ENCODE data around the gene ATE1.

ATE1 gene

DNA sequence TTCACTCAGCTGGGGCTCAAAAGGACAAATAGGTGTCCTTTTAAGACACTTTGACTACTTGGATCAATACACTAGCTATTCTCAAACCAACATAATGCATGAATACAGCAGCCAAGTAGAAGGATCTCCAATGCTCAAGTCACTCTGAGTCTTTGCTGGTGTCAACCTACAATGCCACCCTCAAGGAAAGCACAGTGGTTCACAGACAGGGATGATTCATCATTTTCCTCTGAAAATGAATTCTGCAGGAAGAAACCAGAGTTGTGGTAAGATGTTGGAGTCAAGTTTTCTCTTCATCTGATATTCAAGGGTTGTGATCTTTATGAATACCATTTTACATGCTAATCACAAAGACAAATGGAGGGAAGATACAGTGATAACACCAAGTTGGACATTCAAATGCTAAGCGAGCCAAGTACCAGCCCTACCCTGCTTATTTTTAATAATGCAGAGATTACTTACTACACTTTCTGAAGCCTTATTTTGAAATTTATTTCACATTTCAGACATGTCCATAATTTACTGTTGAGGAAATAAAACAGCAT is 186.5 kb downstream of the ATE1 start:
- DNase-seq (ENCODE audit: extremely low read depth in 1 of 2, low read depth in 1 of 2): no peak

DNA sequence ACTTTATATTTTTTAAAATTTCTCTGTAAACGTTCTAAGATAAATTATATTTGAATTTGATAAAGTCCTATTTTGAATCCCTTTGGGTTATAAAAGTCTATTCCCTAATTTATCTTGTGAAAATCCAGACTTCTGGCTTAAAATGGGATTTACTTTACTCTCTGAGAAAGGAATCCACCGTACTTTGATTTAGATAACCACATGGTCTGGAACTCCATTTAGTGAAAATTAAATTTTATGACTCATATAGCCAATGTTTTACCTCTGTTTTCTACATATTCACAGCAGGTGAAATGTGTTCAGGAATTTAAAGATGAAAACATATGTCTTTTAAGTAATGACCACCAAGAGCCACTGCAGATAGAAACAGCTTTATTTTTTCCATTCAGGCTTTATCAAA is 187.8 kb downstream of the ATE1 start:
- no peak for DNase-seq (ENCODE audit: extremely low read depth in 1 of 2, low read depth in 1 of 2)

- no peak for DNase-seq (ENCODE audit: extremely low read depth in 1 of 2, low read depth in 1 of 2)
These were observed 188.7 kb downstream of the ATE1 start for GRCh38 chr10:121739114-121739513.

GRCh38 chr10:121736315-121737130 is 191.3 kb downstream of the ATE1 start:
- DNase-seq (ENCODE audit: extremely low read depth in 1 of 2, low read depth in 1 of 2): no peak

DNA sequence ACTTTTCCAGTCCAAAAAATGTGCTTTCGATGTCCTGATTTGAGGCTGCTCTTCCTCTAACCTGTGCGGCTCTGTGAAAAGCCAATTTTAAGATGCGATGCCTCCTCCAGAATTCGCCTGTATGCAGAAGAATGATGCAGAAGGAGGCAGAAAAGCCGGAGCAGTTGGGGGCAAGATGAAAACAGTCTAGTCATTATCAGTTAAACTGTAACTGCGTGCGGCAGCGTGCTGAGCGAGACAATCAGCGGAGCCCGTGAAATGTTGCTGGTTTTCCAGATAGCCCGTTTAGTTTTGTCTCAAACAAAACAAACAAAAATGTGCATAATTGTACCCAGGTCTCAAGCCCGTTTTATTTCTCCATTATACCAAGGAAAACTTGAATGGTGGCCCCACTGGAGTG is 192.6 kb downstream of the ATE1 start:
- no peak for DNase-seq (ENCODE audit: extremely low read depth in 1 of 2, low read depth in 1 of 2)

- no peak for DNase-seq (ENCODE audit: extremely low read depth in 1 of 2, low read depth in 1 of 2)
These were observed 193.2 kb downstream of the ATE1 start for GRCh38 chr10:121734589-121735045.

- DNase-seq (ENCODE audit: extremely low read depth in 1 of 2, low read depth in 1 of 2): no peak
These were observed 195.0 kb downstream of the ATE1 start for GRCh38 chr10:121732656-121733445.

- DNase-seq (ENCODE audit: extremely low read depth in 1 of 2, low read depth in 1 of 2): no peak
These were observed 195.7 kb downstream of the ATE1 start for GRCh38 chr10:121732172-121732571.

DNA sequence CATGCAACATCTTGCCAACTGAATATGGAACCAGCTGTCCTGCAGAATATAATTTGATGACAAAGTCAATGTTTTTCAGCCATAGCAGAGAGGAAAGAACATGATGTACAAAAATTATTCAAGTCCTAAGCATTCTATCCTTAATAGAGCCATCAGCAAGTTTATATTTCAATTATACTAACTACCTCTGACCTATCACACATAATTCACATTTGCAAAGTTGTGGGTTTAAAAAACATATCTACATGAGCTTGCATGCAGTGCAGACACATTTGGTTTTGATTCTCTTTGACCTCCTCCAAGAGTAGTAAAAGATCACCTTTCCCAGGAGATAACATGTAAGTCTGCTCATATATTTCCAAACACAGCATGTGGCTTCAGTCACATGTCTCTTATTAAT is 203.5 kb downstream of the ATE1 start:
- DNase-seq (ENCODE audit: extremely low read depth in 1 of 2, low read depth in 1 of 2): no peak

GRCh38 chr10:121722665-121723064 is 205.2 kb downstream of the ATE1 start:
- no peak for DNase-seq (ENCODE audit: extremely low read depth in 1 of 2, low read depth in 1 of 2)

- no peak for DNase-seq (ENCODE audit: extremely low read depth in 1 of 2, low read depth in 1 of 2)
These were observed 206.6 kb downstream of the ATE1 start for GRCh38 chr10:121721257-121721656.

- DNase-seq (ENCODE audit: extremely low read depth in 1 of 2, low read depth in 1 of 2): no peak
These were observed 211.9 kb downstream of the ATE1 start for GRCh38 chr10:121715969-121716368.

DNA sequence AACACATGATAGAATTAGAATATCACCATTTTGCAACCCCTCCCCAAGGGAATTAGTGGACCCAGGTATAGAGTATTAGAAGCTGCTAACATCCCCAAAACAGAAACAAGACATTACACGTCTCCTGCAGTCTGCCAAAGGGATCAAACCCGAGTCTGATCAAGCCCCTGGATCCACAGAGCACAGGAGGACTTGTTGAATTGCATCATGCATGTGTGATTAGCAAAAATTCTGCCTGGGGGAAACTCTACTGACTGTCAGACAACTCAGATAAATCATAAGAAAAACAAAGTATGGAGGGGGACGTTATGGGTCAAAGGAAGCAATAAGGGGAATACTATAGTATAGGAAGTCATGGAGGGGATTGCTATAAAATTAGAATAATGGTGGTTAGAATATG is 212.8 kb downstream of the ATE1 start:
- no peak for DNase-seq (ENCODE audit: extremely low read depth in 1 of 2, low read depth in 1 of 2)

- DNase-seq (ENCODE audit: extremely low read depth in 1 of 2, low read depth in 1 of 2): no peak
These were observed 214.3 kb downstream of the ATE1 start for GRCh38 chr10:121713486-121713885.

GRCh38 chr10:121710971-121711370 is 216.9 kb downstream of the ATE1 start:
- DNase-seq (ENCODE audit: extremely low read depth in 1 of 2, low read depth in 1 of 2): no peak

GRCh38 chr10:121710207-121710606 is 217.6 kb downstream of the ATE1 start:
- no peak for DNase-seq (ENCODE audit: extremely low read depth in 1 of 2, low read depth in 1 of 2)

- DNase-seq (ENCODE audit: extremely low read depth in 1 of 2, low read depth in 1 of 2): no peak
These were observed 218.2 kb downstream of the ATE1 start for GRCh38 chr10:121709675-121710073.

GRCh38 chr10:121708728-121709674 is 218.8 kb downstream of the ATE1 start:
- no peak for DNase-seq (ENCODE audit: extremely low read depth in 1 of 2, low read depth in 1 of 2)

DNA sequence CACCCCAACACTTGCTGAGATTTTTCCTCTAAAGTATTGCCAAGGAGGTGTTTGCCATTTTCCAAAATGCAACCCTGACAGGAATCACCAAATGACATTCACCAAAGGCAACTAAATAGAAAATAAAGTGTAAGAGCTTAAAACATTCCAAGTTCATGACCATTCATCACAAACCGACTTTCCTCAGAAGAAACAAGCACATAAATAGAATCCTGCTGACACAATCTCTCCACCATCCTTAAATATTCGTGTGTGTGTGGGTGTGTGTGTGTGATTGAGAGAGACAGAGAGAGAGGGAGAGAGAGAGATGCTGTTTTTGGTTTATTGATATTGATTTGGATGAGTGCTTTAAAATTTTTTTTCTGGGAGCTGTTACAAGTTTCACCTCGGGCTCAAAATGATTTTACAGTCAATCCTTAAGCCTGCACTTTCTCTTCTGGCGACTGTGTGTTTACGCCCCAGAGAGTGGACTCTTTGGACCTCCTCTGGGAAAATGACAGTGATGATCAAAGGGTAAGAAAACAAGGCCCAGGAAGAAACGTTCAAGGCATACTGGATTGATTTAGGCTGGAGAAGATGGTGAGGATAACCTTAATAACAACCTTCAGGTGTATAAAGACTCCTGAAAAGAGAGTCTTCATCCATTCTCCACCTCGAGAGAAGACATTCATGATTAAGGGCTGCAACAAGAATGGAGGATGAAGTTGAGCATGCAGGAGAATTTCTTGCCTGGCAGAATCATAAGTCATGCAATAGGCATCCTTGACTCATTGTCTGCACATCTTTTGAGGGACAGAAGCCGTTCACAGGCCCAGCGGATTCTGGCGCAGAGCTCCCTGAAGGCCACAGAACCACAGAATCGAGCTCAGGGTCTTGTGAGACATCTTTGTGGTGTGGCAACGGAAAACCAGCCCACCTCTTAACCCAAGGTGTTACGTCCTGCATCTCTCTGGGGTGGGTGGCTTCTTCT is 225.2 kb downstream of the ATE1 start:
- DNase-seq (ENCODE audit: extremely low read depth in 1 of 2, low read depth in 1 of 2): no peak

DNA sequence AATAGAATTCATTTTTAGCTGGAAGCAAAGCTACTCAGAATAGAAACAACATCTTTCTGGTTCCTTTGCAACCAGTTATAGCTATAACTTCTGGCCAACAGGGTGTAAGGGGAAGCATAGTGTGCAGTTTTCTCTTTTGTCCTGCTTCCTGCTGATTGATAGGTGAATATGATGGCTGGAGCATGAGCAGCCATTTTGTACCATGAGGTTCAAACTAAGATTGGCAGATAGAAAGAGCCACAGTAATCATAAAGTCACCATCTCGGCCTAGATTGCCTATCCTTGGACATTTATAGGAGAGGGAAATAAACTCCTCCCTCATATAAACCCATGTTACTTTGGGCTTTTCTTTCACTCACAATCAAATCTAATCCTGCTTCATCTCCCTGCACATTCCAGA is 227.4 kb downstream of the ATE1 start:
- no peak for DNase-seq (ENCODE audit: extremely low read depth in 1 of 2, low read depth in 1 of 2)
